Measurements from ENCODE around the gene SLX4IP. TPM values are rescaled to one million over a fixed set of nuclear protein-coding genes. Genes with fewer than 3 reads are reported as not detected.
"Not testable (repeated sequence)": the region's sequence is repeated elsewhere in the genome, so short reads cannot be mapped to it uniquely, and the experiment has no call there.

SLX4IP gene
- total RNA-seq, 8 experiments from 2014 or later: 5.9 to 13.2 (median 7.3) TPM

GRCh38 chr20:10603971-10604864 lies 169.1 kb downstream of the SLX4IP start:
- peak; percentile 36 to 98 (median 90) for ATAC-seq (replicated peaks in 6 of 8)
- no peak overlapping the region for H3K27ac ChIP-seq
- WGBS, 10 experiments: 5 to 100% (median 44%) methylated on average over 1 to 7 of the region's 8 CpGs; no CpG with 5 or more reads in 3 of the 10 experiments

GRCh38 chr20:10604865-10605440 lies 169.8 kb downstream of the SLX4IP start:
- in situ Hi-C loops (cut with MboI; ENCODE audit: low pct_unique_long_range_greater_than_20kb in 2 of 9, low sequenced_read_pairs in 9 of 9, unreplicated experiment in 9 of 9): no loop called here
- ATAC-seq (replicated peaks in 6 of 8): peak in 2 of 8 experiments; percentile 51 to 70
- Histone ChIP-seq H3K27ac (no peak overlapping the region), H3K4me1 (replicated peaks in 1 of 2) (peaks cover 10 to 26% of the 10 kb centered on the region in 2 donors), H3K4me3 (no peak overlapping the region)
- WGBS, 10 experiments: 56 to 100% (median 83%) methylated on average over 1 to 2 of the region's 2 CpGs; no CpG with 5 or more reads in 1 of the 10 experiments

More at GRCh38 chr20:10603971-10604864, 169.1 kb downstream of the SLX4IP start:
- H3K4me3 ChIP-seq: no peak overlapping the region
- peaks cover 10 to 26% of the 10 kb centered on the region in 2 donors for H3K4me1 ChIP-seq (replicated peaks in 1 of 2)
- in situ Hi-C loops (cut with MboI; ENCODE audit: low pct_unique_long_range_greater_than_20kb in 2 of 9, low sequenced_read_pairs in 9 of 9, unreplicated experiment in 9 of 9): no loop called here

- Histone ChIP-seq H3K4me3 (no peak overlapping the region), H3K27ac (no peak overlapping the region), H3K4me1 (replicated peaks in 1 of 2) (peaks cover 10 to 26% of the 10 kb centered on the region in 2 donors)
- no peak for ATAC-seq (replicated peaks in 6 of 8)
- 67 to 100% (median 99%) methylated on average over 1 to 3 of the region's 3 CpGs; no CpG with 5 or more reads in 4 of the 10 experiments for WGBS, 10 experiments
- in situ Hi-C loops (cut with MboI; ENCODE audit: low pct_unique_long_range_greater_than_20kb in 2 of 9, low sequenced_read_pairs in 9 of 9, unreplicated experiment in 9 of 9): no loop called here
These were observed 170.6 kb downstream of the SLX4IP start for GRCh38 chr20:10605547-10606195.

- in situ Hi-C loops (cut with MboI; ENCODE audit: low pct_unique_long_range_greater_than_20kb in 2 of 9, low sequenced_read_pairs in 9 of 9, unreplicated experiment in 9 of 9): no loop called here
- 50 to 100% (median 83%) methylated on average over 1 to 2 of the region's 2 CpGs; no CpG with 5 or more reads in 4 of the 10 experiments for WGBS, 10 experiments
- H3K4me1 ChIP-seq (replicated peaks in 1 of 2): peaks cover 2 to 8% of the 10 kb centered on the region in 2 donors
- H3K27ac ChIP-seq: no peak overlapping the region
- H3K4me3 ChIP-seq: no peak overlapping the region
- no peak for ATAC-seq (replicated peaks in 6 of 8)
These were observed 174.2 kb downstream of the SLX4IP start for GRCh38 chr20:10609276-10609675.

DNA sequence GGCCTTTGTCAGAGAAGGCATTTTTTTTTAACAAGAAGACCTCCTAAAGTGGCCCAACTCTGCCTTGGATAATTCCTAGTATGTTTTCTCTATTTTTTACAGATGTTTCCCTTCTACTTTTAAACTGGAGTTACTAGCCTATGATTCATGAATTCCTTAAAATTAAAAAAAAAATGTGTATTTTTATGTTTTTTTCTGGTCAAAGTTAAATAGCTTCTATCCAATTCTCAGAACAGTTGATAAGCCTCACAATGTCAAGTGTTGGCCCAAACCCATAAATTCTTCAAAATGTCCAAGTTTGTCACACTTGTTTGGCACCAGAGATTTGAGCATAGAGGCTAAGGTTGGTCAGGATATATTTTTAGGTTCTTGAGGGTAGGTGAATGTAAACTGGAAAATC lies 174.7 kb downstream of the SLX4IP start:
- no peak overlapping the region for H3K27ac ChIP-seq
- ATAC-seq (replicated peaks in 6 of 8): no peak
- H3K4me3 ChIP-seq: no peak overlapping the region
- in situ Hi-C loops (cut with MboI; ENCODE audit: low pct_unique_long_range_greater_than_20kb in 2 of 9, low sequenced_read_pairs in 9 of 9, unreplicated experiment in 9 of 9): no loop called here
- H3K4me1 ChIP-seq (replicated peaks in 1 of 2): peaks cover 0 to 8% of the 10 kb centered on the region in 2 donors

- WGBS, 10 experiments: 61 to 100% (median 86%) methylated on average over 1 to 5 of the region's 5 CpGs; no CpG with 5 or more reads in 3 of the 10 experiments
- Histone ChIP-seq H3K4me3 (no peak overlapping the region), H3K4me1 (replicated peaks in 1 of 2) (peaks cover 0 to 8% of the 10 kb centered on the region in 2 donors), H3K27ac (no peak overlapping the region)
- ATAC-seq (replicated peaks in 6 of 8): peak in 2 of 8 experiments; percentile 21 to 32
- in situ Hi-C loops (cut with MboI; ENCODE audit: low pct_unique_long_range_greater_than_20kb in 2 of 9, low sequenced_read_pairs in 9 of 9, unreplicated experiment in 9 of 9): no loop called here
These were observed 175.1 kb downstream of the SLX4IP start for GRCh38 chr20:10610251-10610650.

- Histone ChIP-seq H3K4me1 (replicated peaks in 1 of 2) (peaks cover 0 to 8% of the 10 kb centered on the region in 2 donors), H3K27ac (no peak overlapping the region), H3K4me3 (no peak overlapping the region)
- in situ Hi-C loops (cut with MboI; ENCODE audit: low pct_unique_long_range_greater_than_20kb in 2 of 9, low sequenced_read_pairs in 9 of 9, unreplicated experiment in 9 of 9): no loop called here
- 86 to 100% methylated on average over 1 of the region's 1 CpG; no CpG with 5 or more reads in 8 of the 10 experiments for WGBS, 10 experiments
- peak in 7 of 8 experiments; percentile 33 to 88 (median 65) for ATAC-seq (replicated peaks in 6 of 8)
These were observed 176.3 kb downstream of the SLX4IP start for GRCh38 chr20:10611357-10611756.

DNA sequence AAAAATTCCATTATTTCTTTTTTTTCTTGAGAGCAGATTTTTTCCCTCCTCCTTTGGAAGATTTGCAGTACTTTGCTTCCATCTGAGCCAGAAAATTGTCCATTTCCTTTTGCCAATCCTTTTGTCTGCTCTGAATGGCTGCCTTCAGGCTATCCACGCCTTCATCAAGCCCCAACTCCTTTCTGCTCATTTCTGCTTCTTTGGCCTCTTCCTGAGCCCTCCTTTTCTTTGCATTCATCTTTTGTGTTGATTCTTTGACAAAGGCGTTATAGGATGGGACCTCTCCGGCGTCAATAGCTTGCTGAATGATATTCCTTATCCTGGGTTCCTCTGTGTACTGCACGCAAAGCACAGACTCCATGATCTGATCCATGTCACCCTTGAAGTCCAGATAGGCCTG lies 178.3 kb downstream of the SLX4IP start:
- ATAC-seq (replicated peaks in 6 of 8); H3K27ac ChIP-seq; H3K4me3 ChIP-seq; H3K4me1 ChIP-seq (replicated peaks in 1 of 2); in situ Hi-C loops (cut with MboI; ENCODE audit: low pct_unique_long_range_greater_than_20kb in 2 of 9, low sequenced_read_pairs in 9 of 9, unreplicated experiment in 9 of 9): not testable (repeated sequence)
- WGBS, 10 experiments: 51 to 96% (median 83%) methylated on average over 1 to 4 of the region's 5 CpGs; no CpG with 5 or more reads in 5 of the 10 experiments

DNA sequence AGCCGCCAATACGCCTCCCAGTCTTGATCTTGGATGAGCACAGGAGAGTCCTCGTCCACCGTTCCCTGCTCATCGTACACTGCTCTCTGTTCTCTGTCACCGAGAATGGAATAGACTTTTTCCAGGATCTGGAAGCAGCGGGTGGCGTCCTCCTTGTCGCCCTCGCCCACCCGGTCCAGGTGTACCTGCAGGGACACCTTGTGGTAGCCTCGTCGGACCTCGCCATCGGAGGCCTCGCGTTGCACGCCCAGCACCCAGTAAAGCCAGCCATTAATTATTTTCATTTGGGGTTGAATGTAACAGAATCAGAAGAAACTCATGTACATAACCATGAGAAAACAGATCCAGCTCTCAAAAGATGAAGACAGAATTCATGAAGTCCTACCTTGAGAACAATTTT lies 178.8 kb downstream of the SLX4IP start:
- in situ Hi-C loops (cut with MboI; ENCODE audit: low pct_unique_long_range_greater_than_20kb in 2 of 9, low sequenced_read_pairs in 9 of 9, unreplicated experiment in 9 of 9): no loop called here
- peaks cover 6 to 13% of the 10 kb centered on the region in 2 donors for H3K4me1 ChIP-seq (replicated peaks in 1 of 2)
- ATAC-seq (replicated peaks in 6 of 8): no peak
- no peak overlapping the region for H3K27ac ChIP-seq
- no peak overlapping the region for H3K4me3 ChIP-seq
- WGBS, 10 experiments: 95 to 100% (median 99%) methylated on average over 2 to 18 of the region's 18 CpGs; no CpG with 5 or more reads in 1 of the 10 experiments

- Histone ChIP-seq H3K27ac (no peak overlapping the region), H3K4me1 (replicated peaks in 1 of 2) (peaks cover 27 to 29% of the 10 kb centered on the region in 2 donors), H3K4me3 (no peak overlapping the region)
- in situ Hi-C loops (cut with MboI; ENCODE audit: low pct_unique_long_range_greater_than_20kb in 2 of 9, low sequenced_read_pairs in 9 of 9, unreplicated experiment in 9 of 9): no loop called here
- WGBS, 10 experiments: 89 to 100% (median 100%) methylated on average over 1 to 3 of the region's 3 CpGs; no CpG with 5 or more reads in 1 of the 10 experiments
- ATAC-seq (replicated peaks in 6 of 8): no peak
These were observed 181.1 kb downstream of the SLX4IP start for GRCh38 chr20:10616212-10616611.

DNA sequence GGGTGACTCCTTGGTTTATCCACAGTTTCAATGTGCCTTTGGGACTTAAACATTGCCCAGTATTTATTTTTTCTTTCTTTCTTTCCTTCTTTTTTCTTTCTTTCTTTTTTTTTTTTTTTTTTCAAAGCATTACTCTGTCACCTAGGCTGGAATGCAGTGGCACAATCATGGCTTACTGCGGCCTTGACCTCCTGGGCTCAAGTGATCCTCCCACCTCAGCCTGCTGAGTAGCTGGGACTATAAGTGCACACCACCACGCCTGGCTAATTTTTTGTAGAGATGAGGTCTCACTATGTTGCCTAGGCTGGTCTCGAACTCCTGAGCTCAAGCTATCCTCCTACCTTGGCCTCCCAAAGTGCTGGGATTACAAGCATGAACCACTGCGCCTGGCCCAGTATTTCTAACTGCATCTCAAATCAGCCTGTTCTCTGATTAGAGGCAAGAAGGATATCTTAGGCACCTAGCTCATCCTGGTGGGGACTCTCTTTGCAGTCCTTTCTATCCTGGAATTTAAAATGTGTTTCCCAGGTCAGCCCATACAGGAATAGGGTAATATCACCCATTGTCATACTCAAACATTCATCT lies 182.5 kb downstream of the SLX4IP start:
- H3K27ac ChIP-seq; H3K4me3 ChIP-seq; in situ Hi-C loops (cut with MboI; ENCODE audit: low pct_unique_long_range_greater_than_20kb in 2 of 9, low sequenced_read_pairs in 9 of 9, unreplicated experiment in 9 of 9); ATAC-seq (replicated peaks in 6 of 8): not testable (repeated sequence)
- peaks cover 34% of the 10 kb centered on the region in 2 donors for H3K4me1 ChIP-seq (replicated peaks in 1 of 2)
- WGBS, 10 experiments: 93 to 100% (median 100%) methylated on average over 1 to 4 of the region's 4 CpGs

DNA sequence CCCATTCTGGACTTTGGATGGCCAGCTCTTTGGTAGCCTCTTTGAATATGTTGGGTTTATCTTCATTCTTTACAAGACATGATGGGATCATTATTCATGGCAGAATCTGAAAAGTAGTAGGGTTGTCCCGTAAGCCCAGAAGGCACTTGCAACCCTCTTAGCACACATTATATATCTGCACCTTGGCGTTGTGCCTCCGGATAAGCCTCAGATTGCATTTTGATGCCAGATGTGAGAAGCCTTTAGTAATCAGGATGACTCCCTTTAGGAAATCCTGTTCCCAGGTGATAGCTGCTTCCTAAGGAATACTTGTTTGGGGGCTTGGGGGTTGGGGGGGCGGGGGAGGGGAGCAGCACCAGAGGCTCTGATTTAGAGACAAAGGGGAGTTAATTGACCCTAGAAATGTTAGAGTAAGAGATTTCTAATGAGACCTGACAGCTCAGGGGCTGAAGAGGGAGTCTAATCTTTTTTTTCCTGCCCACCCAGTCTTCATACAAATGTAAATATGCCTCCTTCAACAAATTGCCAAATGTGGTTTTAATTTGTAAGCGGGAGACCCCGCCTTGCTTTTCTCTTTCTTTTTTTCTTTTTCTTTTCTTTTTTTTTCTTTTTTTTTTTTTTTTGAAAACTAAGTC lies 183.6 kb downstream of the SLX4IP start:
- in situ Hi-C loops (cut with MboI; ENCODE audit: low pct_unique_long_range_greater_than_20kb in 2 of 9, low sequenced_read_pairs in 9 of 9, unreplicated experiment in 9 of 9): no loop called here
- Histone ChIP-seq H3K4me3 (no peak overlapping the region), H3K4me1 (replicated peaks in 1 of 2) (peaks cover 34 to 38% of the 10 kb centered on the region in 2 donors), H3K27ac (peak overlapping the region in 1 of 2 donors; percentile 57)
- 0 to 73% (median 24%) methylated on average over 2 to 3 of the region's 6 CpGs; no CpG with 5 or more reads in 1 of the 10 experiments for WGBS, 10 experiments
- peak in 3 of 8 experiments; percentile 13 to 47 (median 39) for ATAC-seq (replicated peaks in 6 of 8)
